Natural killer cell (primary cell): ENCODE data around the gene CCDC127. TPM values are rescaled to one million over a fixed set of nuclear protein-coding genes. Genes with fewer than 3 reads are reported as not detected.

Experiments
- ATAC-seq, 3 donors: fragments of 150-1000 bp in 2 of 3; fragments of 200-7000 bp in 1 of 3; cut with Tn5 transposase; 1 replicate in 1 of 3; 2 replicates in 2 of 3; pipeline ENCODE4 v1.10.0; 2021; ENCODE audit warnings: mild to moderate bottlenecking in 2 of 3, moderate library complexity in 2 of 3
- DNase-seq, 2 donors: peaks; one replicate each; pipeline versions ENCODE4 v3.0.0 to v3.0.0-alpha.2; 2013 to 2021; ENCODE audit warnings: mixed read lengths in 1 of 2
- H3K27ac ChIP-seq: one replicate; pipeline ENCODE4 v1.5.1; 2013; ENCODE audit warnings: mild to moderate bottlenecking, low read length
- H3K27me3 ChIP-seq: one replicate; pipeline ENCODE4 v1.6.1; 2013; ENCODE audit warnings: low read length; ENCODE audit not compliant: control insufficient read depth, insufficient read depth
- H3K36me3 ChIP-seq: one replicate; pipeline ENCODE4 v1.6.1; 2013; ENCODE audit warnings: low read length; ENCODE audit not compliant: control insufficient read depth, insufficient read depth
- H3K4me1 ChIP-seq: one replicate; pipeline ENCODE4 v1.6.1; 2013; ENCODE audit warnings: low read length; ENCODE audit not compliant: control insufficient read depth, insufficient read depth
- H3K4me3 ChIP-seq: one replicate; pipeline ENCODE4 v1.5.1; 2013; ENCODE audit warnings: low read length
- H3K9me3 ChIP-seq: one replicate; pipeline ENCODE4 v1.6.1; 2013; ENCODE audit warnings: low read length; ENCODE audit not compliant: control insufficient read depth, insufficient read depth
- H3K27ac Mint-ChIP-seq, 2 donors: one replicate each; pipeline ENCODE4 v1.8.0; 2022; ENCODE audit warnings: mild to moderate bottlenecking in 2 of 2, mixed read lengths in 2 of 2, moderate library complexity in 1 of 2
- H3K27me3 Mint-ChIP-seq, 2 donors: one replicate each; pipeline ENCODE4 v1.8.0; 2022; ENCODE audit warnings: low read depth in 2 of 2, mixed read lengths in 2 of 2
- H3K36me3 Mint-ChIP-seq: one replicate; pipeline ENCODE4 v1.8.0; 2022; ENCODE audit warnings: mixed read lengths
- H3K4me1 Mint-ChIP-seq, 2 donors: one replicate each; pipeline ENCODE4 v1.8.0; 2022; ENCODE audit warnings: mixed read lengths in 2 of 2
- H3K4me3 Mint-ChIP-seq: one replicate; pipeline ENCODE4 v1.8.0; 2022; ENCODE audit warnings: mild to moderate bottlenecking, moderate library complexity, mixed read lengths
- H3K9me3 Mint-ChIP-seq, 2 donors: one replicate each; pipeline ENCODE4 v1.8.0; 2022; ENCODE audit warnings: mixed read lengths in 2 of 2
- WGBS: methylation state at CpG from one replicate; pipeline ENCODE4 v1.1.7; 2013; ENCODE audit warnings: missing lambda C conversion rate; ENCODE audit not compliant: insufficient coverage; 5-methylcytosine and 5-hydroxymethylcytosine counted together
- intact Hi-C: fragments of 100-400 bp; cut with micrococcal nuclease; formaldehyde crosslinking; loops from one replicate; pipeline ENCODE4 v1.14.2; 2022
- total RNA-seq, 4 donors: library from RNA; stranded (reverse); fragments of 120-200 nt in 1 of 4; gene quantifications; one replicate each; pipeline versions ENCODE4 v1.2.3 to v1.2.4, GENCODE V29; 2013 to 2022
- TF ChIP-seq, protein P1 (sequence below): fragments of 200-600 bp; IDR thresholded peaks from one replicate; pipeline ENCODE4 v1.8.0; 2022; ENCODE audit warnings: antibody characterized with exemption

Gene CCDC127
- total RNA-seq, 3 donors from 2014 or later (not counting 1 experiment from before 2014, with no cell fraction given): 4.4 to 6.2 (median 5.4) TPM

GRCh38 chr5:192970-193831, 24.8 kb downstream of the CCDC127 start:
- intact Hi-C loops: no loop called here
- Histone ChIP-seq H3K9me3 (no peaks in the 10 kb centered on the region), H3K27me3 (no peaks in the 10 kb centered on the region), H3K27ac (no peak overlapping the region), H3K4me3 (no peak overlapping the region), H3K4me1 (peaks cover 8% of the 10 kb centered on the region), H3K36me3 (no peaks in the 10 kb centered on the region)
- H3K27ac Mint-ChIP-seq: no peak overlapping the region
- 89% methylated on average over 17 of the region's 17 CpGs for WGBS
- H3K27me3 Mint-ChIP-seq: peaks cover 0 to 11% of the 10 kb centered on the region in 2 donors
- no peaks in the 10 kb centered on the region for H3K36me3 Mint-ChIP-seq
- no peak overlapping the region for H3K4me3 Mint-ChIP-seq
- ATAC-seq (no peak), DNase-seq (no peak)
- TF ChIP-seq, protein P1, sequence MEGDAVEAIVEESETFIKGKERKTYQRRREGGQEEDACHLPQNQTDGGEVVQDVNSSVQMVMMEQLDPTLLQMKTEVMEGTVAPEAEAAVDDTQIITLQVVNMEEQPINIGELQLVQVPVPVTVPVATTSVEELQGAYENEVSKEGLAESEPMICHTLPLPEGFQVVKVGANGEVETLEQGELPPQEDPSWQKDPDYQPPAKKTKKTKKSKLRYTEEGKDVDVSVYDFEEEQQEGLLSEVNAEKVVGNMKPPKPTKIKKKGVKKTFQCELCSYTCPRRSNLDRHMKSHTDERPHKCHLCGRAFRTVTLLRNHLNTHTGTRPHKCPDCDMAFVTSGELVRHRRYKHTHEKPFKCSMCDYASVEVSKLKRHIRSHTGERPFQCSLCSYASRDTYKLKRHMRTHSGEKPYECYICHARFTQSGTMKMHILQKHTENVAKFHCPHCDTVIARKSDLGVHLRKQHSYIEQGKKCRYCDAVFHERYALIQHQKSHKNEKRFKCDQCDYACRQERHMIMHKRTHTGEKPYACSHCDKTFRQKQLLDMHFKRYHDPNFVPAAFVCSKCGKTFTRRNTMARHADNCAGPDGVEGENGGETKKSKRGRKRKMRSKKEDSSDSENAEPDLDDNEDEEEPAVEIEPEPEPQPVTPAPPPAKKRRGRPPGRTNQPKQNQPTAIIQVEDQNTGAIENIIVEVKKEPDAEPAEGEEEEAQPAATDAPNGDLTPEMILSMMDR: no peak
- peaks cover 7 to 9% of the 10 kb centered on the region in 2 donors for H3K4me1 Mint-ChIP-seq
- H3K9me3 Mint-ChIP-seq: no peaks in the 10 kb centered on the region

DNA sequence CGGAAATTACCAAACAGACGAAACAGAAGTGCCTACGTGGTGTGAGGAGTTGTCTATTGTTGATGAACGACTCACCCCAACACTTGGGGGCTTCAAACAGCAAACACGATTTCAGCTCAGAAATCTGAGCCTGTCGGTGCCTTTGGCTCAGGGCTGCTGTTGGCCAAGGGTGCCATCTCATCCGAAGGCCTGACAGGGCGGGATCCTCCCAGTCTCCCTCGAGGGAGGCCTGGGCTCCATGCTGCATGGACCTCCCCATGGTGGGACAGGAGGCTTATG, 25.3 kb downstream of the CCDC127 start:
- Mint-ChIP-seq H3K27ac (no peak overlapping the region), H3K4me3 (no peak overlapping the region), H3K4me1 (peaks cover 8 to 10% of the 10 kb centered on the region in 2 donors), H3K36me3 (no peaks in the 10 kb centered on the region), H3K27me3 (peaks cover 0 to 11% of the 10 kb centered on the region in 2 donors), H3K9me3 (no peaks in the 10 kb centered on the region)
- intact Hi-C loops: no loop called here
- Histone ChIP-seq H3K36me3 (no peaks in the 10 kb centered on the region), H3K4me3 (no peak overlapping the region), H3K27me3 (no peaks in the 10 kb centered on the region), H3K9me3 (no peaks in the 10 kb centered on the region), H3K4me1 (peaks cover 9% of the 10 kb centered on the region), H3K27ac (no peak overlapping the region)
- WGBS: 82% methylated on average over 9 of the region's 9 CpGs
- ATAC-seq (no peak), DNase-seq (no peak)
- TF ChIP-seq, protein P1: no peak

DNA sequence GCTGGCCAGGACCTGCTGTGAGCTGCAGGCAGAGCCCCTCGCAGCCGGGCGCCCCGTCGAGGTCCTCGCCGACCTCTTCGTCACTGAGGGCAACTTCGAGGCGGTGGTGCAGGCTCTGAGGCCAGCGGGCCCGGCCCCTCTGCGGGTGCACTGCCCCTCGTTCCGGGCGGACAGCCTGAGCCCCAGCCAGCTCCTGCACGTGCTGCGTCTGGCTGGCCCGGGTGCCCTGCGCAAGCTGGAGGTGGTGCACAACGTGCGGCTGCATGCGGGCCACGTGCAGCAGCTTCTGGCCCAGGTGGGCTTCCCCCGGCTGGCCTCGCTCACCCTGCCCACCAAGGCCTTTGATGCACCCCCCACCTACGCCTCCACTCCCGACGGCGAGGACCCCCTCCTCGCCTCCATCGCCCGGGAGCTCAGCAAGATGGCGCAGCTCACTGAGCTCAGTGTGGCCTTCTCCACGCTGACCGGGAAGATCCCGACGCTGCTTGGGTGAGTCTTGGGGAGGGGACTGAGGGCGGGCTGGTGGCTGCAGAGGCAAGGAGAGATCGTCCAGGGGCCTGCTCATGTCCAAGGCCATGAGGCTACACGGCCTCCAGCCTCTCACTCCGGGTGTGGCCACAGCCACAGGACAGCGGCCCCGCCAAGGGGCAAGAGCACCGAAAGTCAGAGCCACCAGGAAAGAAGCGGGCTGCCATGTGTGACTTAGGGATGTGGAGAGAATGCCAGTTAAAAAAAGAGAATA, 25.8 kb downstream of the CCDC127 start:
- WGBS: 92% methylated on average over 46 of the region's 46 CpGs
- Mint-ChIP-seq H3K36me3 (no peaks in the 10 kb centered on the region), H3K27me3 (peaks cover 0 to 11% of the 10 kb centered on the region in 2 donors), H3K4me3 (no peak overlapping the region), H3K9me3 (no peaks in the 10 kb centered on the region), H3K27ac (no peak overlapping the region), H3K4me1 (peaks cover 8 to 10% of the 10 kb centered on the region in 2 donors)
- Histone ChIP-seq H3K4me1 (peaks cover 9% of the 10 kb centered on the region), H3K36me3 (no peaks in the 10 kb centered on the region), H3K4me3 (no peak overlapping the region), H3K9me3 (no peaks in the 10 kb centered on the region), H3K27ac (no peak overlapping the region), H3K27me3 (no peaks in the 10 kb centered on the region)
- ATAC-seq (no peak), DNase-seq (no peak)
- intact Hi-C loops: no loop called here
- TF ChIP-seq, protein P1: no peak
